Nephron (organoid): ENCODE measurements around the gene NAV2.

ENCODE experiments used
- H3K27ac Mint-ChIP-seq, 3 experiments: 2 replicates each; pipeline ENCODE4 v1.8.0; 2020; ENCODE audit warnings: mixed read lengths in 3 of 3, mild to moderate bottlenecking in 2 of 3, moderate library complexity in 1 of 3
- H3K27me3 Mint-ChIP-seq: 2 replicates; pipeline ENCODE4 v1.8.0; 2021; ENCODE audit warnings: low read depth, mild to moderate bottlenecking, moderate library complexity, mixed read lengths
- H3K36me3 Mint-ChIP-seq: 2 replicates; pipeline ENCODE4 v1.8.0; 2020; ENCODE audit warnings: low read depth, mixed read lengths
- H3K4me1 Mint-ChIP-seq: 2 replicates; pipeline ENCODE4 v1.8.0; 2020; ENCODE audit warnings: mixed read lengths
- H3K4me3 Mint-ChIP-seq, 3 experiments: 2 replicates each; pipeline ENCODE4 v1.8.0; 2020; ENCODE audit warnings: mild to moderate bottlenecking in 3 of 3, mixed read lengths in 3 of 3, moderate library complexity in 2 of 3
- H3K9me3 Mint-ChIP-seq: 2 replicates; pipeline ENCODE4 v1.8.0; 2020; ENCODE audit warnings: mixed read lengths
- CTCF ChIP-seq, 3 experiments: fragments of 200-600 bp; sonication (generic); IDR thresholded peaks; one replicate each; pipeline ENCODE4 v1.5.0; 2021; ENCODE audit warnings: antibody characterized with exemption in 3 of 3; ENCODE audit not compliant: unreplicated experiment in 3 of 3

NAV2 gene

GRCh38 chr11:19912115-19912957, 199.7 kb downstream of the NAV2 start:
- Mint-ChIP-seq H3K9me3 (no peaks in the 10 kb centered on the region), H3K27ac (peak overlapping the region; percentile 71 to 94 (median 81)), H3K4me1 (peaks cover 58% of the 10 kb centered on the region), H3K27me3 (no peaks in the 10 kb centered on the region), H3K4me3 (peak overlapping the region in 1 of 3 experiments; percentile 19), H3K36me3 (no peaks in the 10 kb centered on the region)
- no peak for TF ChIP-seq CTCF (IDR thresholded peaks at IDR 0.05; ENCODE audit: unreplicated experiment in 3 of 3)

- Mint-ChIP-seq H3K4me3 (peak overlapping the region in 1 of 3 experiments; percentile 21), H3K27ac (peak overlapping the region; percentile 71 to 94 (median 81)), H3K36me3 (no peaks in the 10 kb centered on the region), H3K4me1 (peaks cover 57% of the 10 kb centered on the region), H3K27me3 (no peaks in the 10 kb centered on the region), H3K9me3 (no peaks in the 10 kb centered on the region)
- no peak for TF ChIP-seq CTCF (IDR thresholded peaks at IDR 0.05; ENCODE audit: unreplicated experiment in 3 of 3)
Measured at GRCh38 chr11:19912958-19913892, 200.6 kb downstream of the NAV2 start.

- Mint-ChIP-seq H3K36me3 (no peaks in the 10 kb centered on the region), H3K27ac (peak overlapping the region; percentile 71 to 94 (median 81)), H3K9me3 (no peaks in the 10 kb centered on the region), H3K4me3 (peak overlapping the region in 1 of 3 experiments; percentile 21), H3K4me1 (peaks cover 57% of the 10 kb centered on the region), H3K27me3 (no peaks in the 10 kb centered on the region)
- TF ChIP-seq CTCF (IDR thresholded peaks at IDR 0.05; ENCODE audit: unreplicated experiment in 3 of 3): no peak
Measured at GRCh38 chr11:19913893-19914249, 201.2 kb downstream of the NAV2 start.

GRCh38 chr11:19915808-19916207, 203.2 kb downstream of the NAV2 start:
- Mint-ChIP-seq H3K36me3 (no peaks in the 10 kb centered on the region), H3K4me3 (no peak overlapping the region), H3K4me1 (peaks cover 53% of the 10 kb centered on the region), H3K9me3 (no peaks in the 10 kb centered on the region), H3K27ac (peak overlapping the region in 1 of 3 experiments; percentile 35), H3K27me3 (no peaks in the 10 kb centered on the region)
- TF ChIP-seq CTCF (IDR thresholded peaks at IDR 0.05; ENCODE audit: unreplicated experiment in 3 of 3): no peak

GRCh38 chr11:19917069-19917468, 204.4 kb downstream of the NAV2 start:
- H3K27ac Mint-ChIP-seq: no peak overlapping the region
- H3K36me3 Mint-ChIP-seq: no peaks in the 10 kb centered on the region
- H3K4me3 Mint-ChIP-seq: no peak overlapping the region
- H3K4me1 Mint-ChIP-seq: peaks cover 52% of the 10 kb centered on the region
- no peak for TF ChIP-seq CTCF (IDR thresholded peaks at IDR 0.05; ENCODE audit: unreplicated experiment in 3 of 3)
- H3K27me3 Mint-ChIP-seq: no peaks in the 10 kb centered on the region
- H3K9me3 Mint-ChIP-seq: no peaks in the 10 kb centered on the region
